K562 (cell line): ENCODE measurements around the gene EMC9. TPM values are rescaled to one million over a fixed set of nuclear protein-coding genes. Genes with fewer than 3 reads are reported as not detected.

Experiments
- ATAC-seq: fragments of 200-7000 bp; cut with Tn5 transposase; 3 replicates; pipeline ENCODE4 v1.9.1; 2020; ENCODE audit warnings: moderate library complexity
- BruUV-seq: library from RNA; stranded (reverse); fragments of 400-500 nt; replicated peaks from 2 replicates; lab custom pipeline; 2021; lab: Mats Ljungman, UMichigan
- CTCF ChIA-PET: fragments of 300-600 bp; formaldehyde crosslinking; extraction: SDS; loops from one replicate; lab custom pipeline; 2021; ENCODE audit warnings: low intra/inter-chr PET ratio; lab: Yijun Ruan, JAX
- POLR2A ChIA-PET: fragments of 300-600, 350-650 bp; sonication (Branson Sonifier 250); formaldehyde crosslinking; extraction: SDS; loops from one replicate; lab custom pipeline; 2021; ENCODE audit warnings: antibody characterized with exemption, inconsistent platforms; lab: Yijun Ruan, JAX
- DNase-seq, 4 experiments: peaks; one replicate each; pipeline versions ENCODE4 v3.0.0 to v3.0.0-alpha.2; 2011 to 2018; ENCODE audit warnings: low spot score in 3 of 4, mixed read lengths in 3 of 4; ENCODE audit errors: extremely low read depth in 1 of 4
- FAIRE-seq: peaks from 2 replicates; lab custom pipeline; 2011; peaks lifted over from hg19 to GRCh38; lab: Jason Lieb, UNC
- H2AFZ ChIP-seq: 2 replicates; pipeline ENCODE4 v1.6.0; 2011; ENCODE audit warnings: low read depth, low read length, control low read depth, inconsistent platforms
- H3K27ac ChIP-seq: fragments of 200-600 bp; 3 replicates; pipeline ENCODE4 v1.8.0; 2011; ENCODE audit warnings: low read depth, mild to moderate bottlenecking, control low read depth, inconsistent platforms, low read length, moderate library complexity, mixed read lengths; ENCODE audit errors: extremely low read depth
- H3K27me3 ChIP-seq, 2 experiments: fragments of 300-600 bp in 1 of 2; 2 replicates in 1 of 2; 3 replicates in 1 of 2; pipeline versions ENCODE4 v1.6.0 to v1.8.0; 2011; ENCODE audit warnings: inconsistent platforms in 2 of 2, low read length in 2 of 2, mild to moderate bottlenecking in 1 of 2, mixed read lengths in 1 of 2, moderate library complexity in 1 of 2; ENCODE audit not compliant: control insufficient read depth in 2 of 2, insufficient read depth in 2 of 2
- H3K36me3 ChIP-seq: fragments of 300-600 bp; 3 replicates; pipeline ENCODE4 v1.8.0; 2011; ENCODE audit warnings: mild to moderate bottlenecking, low read length, inconsistent platforms; ENCODE audit not compliant: control insufficient read depth, insufficient read depth
- H3K4me1 ChIP-seq, 2 experiments: fragments of 200-600 bp in 1 of 2; replicated peaks in 1 of 2; 2 replicates in 1 of 2; 3 replicates in 1 of 2; pipeline versions ENCODE4 v1.5.1 to v1.8.0; 2011; ENCODE audit warnings: inconsistent platforms in 2 of 2, low read length in 2 of 2, mild to moderate bottlenecking in 1 of 2, mixed read lengths in 1 of 2, moderate library complexity in 1 of 2; ENCODE audit not compliant: control insufficient read depth in 2 of 2, insufficient read depth in 2 of 2
- H3K4me2 ChIP-seq: 2 replicates; pipeline ENCODE4 v1.6.1; 2011; ENCODE audit warnings: low read length, control low read depth, inconsistent platforms, mixed read lengths; ENCODE audit not compliant: insufficient read depth
- H3K4me3 ChIP-seq: fragments of 200-600 bp; sonication (generic), shearing (Covaris generic); 2 replicates; pipeline ENCODE4 v1.5.1; 2016; ENCODE audit warnings: control low read depth, inconsistent platforms
- H3K79me2 ChIP-seq: fragments of 200-600 bp; 3 replicates; pipeline ENCODE4 v1.8.0; 2011; ENCODE audit warnings: low read length, inconsistent platforms; ENCODE audit not compliant: control insufficient read depth, insufficient read depth
- H3K9ac ChIP-seq, 2 experiments: 2 replicates each; pipeline versions ENCODE4 v1.6.0 to v1.6.1; 2011; ENCODE audit warnings: low read depth in 2 of 2, low read length in 2 of 2, control low read depth in 1 of 2, inconsistent platforms in 1 of 2, mild to moderate bottlenecking in 1 of 2, mixed read lengths in 1 of 2; ENCODE audit not compliant: insufficient read depth in 1 of 2
- H3K9me1 ChIP-seq: one replicate; pipeline ENCODE4 v1.6.0; 2011; ENCODE audit warnings: inconsistent platforms, mild to moderate bottlenecking, low read length, moderate library complexity; ENCODE audit not compliant: control insufficient read depth, insufficient read depth
- H3K9me3 ChIP-seq: replicated peaks from 2 replicates; pipeline ENCODE4 v1.5.1; 2011; ENCODE audit warnings: low read depth, low read length, inconsistent platforms; ENCODE audit not compliant: control insufficient read depth, insufficient read depth
- H4K20me1 ChIP-seq: replicated peaks from 2 replicates; pipeline ENCODE4 v1.6.1; 2011; ENCODE audit warnings: low read length, inconsistent platforms, mixed read lengths; ENCODE audit not compliant: control insufficient read depth, insufficient read depth
- CREM ChIP-seq: IDR thresholded peaks from 2 replicates; pipeline ENCODE4 v1.6.1; 2014; ENCODE audit warnings: antibody characterized with exemption, low read depth
- ERF ChIP-seq: fragments of 450-650 bp; formaldehyde crosslinking; IDR thresholded peaks from 2 replicates; pipeline ENCODE4 v1.4.0; 2020; ENCODE audit warnings: mild to moderate bottlenecking, mixed read lengths
- ETV1 ChIP-seq: fragments of 450-650 bp; conservative IDR thresholded peaks from 2 replicates; pipeline ENCODE4 v1.6.1; 2016; ENCODE audit warnings: missing genetic modification characterization, control low read depth, low read depth, missing compliant biosample characterization
- FOSL1 ChIP-seq: fragments of 200-800 bp; sonication (Bioruptor generic); conservative IDR thresholded peaks from 2 replicates; pipeline ENCODE4 v1.6.1; 2016; ENCODE audit warnings: missing genetic modification characterization, missing compliant biosample characterization
- HSF4 ChIP-seq: fragments of 250-450 bp; sonication (Bioruptor Pico); IDR thresholded peaks from 2 replicates; pipeline ENCODE4 v2.1.2; 2022; ENCODE audit warnings: mild to moderate bottlenecking, moderate library complexity, borderline replicate concordance
- MED1 ChIP-seq: sonication (generic); formaldehyde crosslinking; IDR thresholded peaks from 2 replicates; pipeline ENCODE4 v1.8.1; 2023; ENCODE audit warnings: missing genetic modification reagents, borderline replicate concordance
- U2AF1 ChIP-seq: fragments of 200-400 bp; formaldehyde crosslinking; optimal IDR thresholded peaks from 2 replicates; pipeline ENCODE3; 2017; ENCODE audit warnings: mild to moderate bottlenecking, low read depth, low read length, moderate library complexity
- ZNF140 ChIP-seq: fragments of 250-450 bp; sonication (Bioruptor Pico); IDR thresholded peaks from 2 replicates; pipeline ENCODE4 v1.8.0; 2021; ENCODE audit warnings: moderate library complexity, mild to moderate bottlenecking, inconsistent platforms
- ZNF324 ChIP-seq: fragments of 250-450 bp; sonication (Bioruptor Pico); IDR thresholded peaks from 2 replicates; pipeline ENCODE4 v1.4.0; 2020; ENCODE audit warnings: mild to moderate bottlenecking
- ZNF561 ChIP-seq: fragments of 450-650 bp; formaldehyde crosslinking; conservative IDR thresholded peaks from 2 replicates; pipeline ENCODE4 v1.4.0; 2020; ENCODE audit warnings: mild to moderate bottlenecking, moderate library complexity
- WGBS: fragments of 100-300 bp; shearing (Covaris generic); methylation state at CpG from one replicate; pipeline ENCODE4 v1.1.6; 2016; ENCODE audit warnings: low coverage, mixed read lengths; ENCODE audit not compliant: insufficient coverage; ENCODE audit errors: missing lambda C conversion rate; 5-methylcytosine and 5-hydroxymethylcytosine counted together
- in situ Hi-C: fragments of 300-500 bp; cut with MboI; formaldehyde crosslinking; loops from 4 replicates; pipeline ENCODE4 v1.15.0; 2018; ENCODE audit warnings: inconsistent platforms, mixed read lengths
- intact Hi-C: fragments of 100-400 bp; cut with micrococcal nuclease; formaldehyde crosslinking; loops from 2 replicates; pipeline ENCODE4 v1.14.2; 2022
- polyA plus RNA-seq, 8 experiments: library from polyadenylated mRNA; depleted of rRNA in 4 of 8; stranded (reverse) in 5 of 8; unstranded in 3 of 8; fragments of >200 nt; fragmentation: Nextera tagmentation in 2 of 8; fragmentation: Illumina TruSeq in 1 of 8; extraction: Ambion mirVana in 2 of 8; extraction: Trizol in 1 of 8; gene quantifications; 2 replicates each; pipeline versions ENCODE4 v1.2.1 to v1.2.3, GENCODE V29; 2011 to 2014; ENCODE audit warnings: inconsistent platforms in 1 of 8, missing spikeins in 1 of 8
- total RNA-seq, 7 experiments: library from RNA; depleted of rRNA in 6 of 7; stranded (reverse); fragments of >200 nt in 6 of 7; fragmentation: Illumina TruSeq in 2 of 7; extraction: Trizol in 2 of 7; gene quantifications; 2 replicates each; pipeline versions ENCODE4 v1.2.1 to v1.2.3, GENCODE V29; 2011 to 2021; ENCODE audit warnings: low replicate concordance in 1 of 7

EMC9 gene
- total and polyA plus RNA-seq, 9 of the 15 experiments (the other 6 are each of a cell fraction or from before 2014, with no cell fraction given), result 3.1 to 13.2 (median 7.8) TPM

- no peaks in the 10 kb centered on the region for H4K20me1 ChIP-seq
- CTCF ChIA-PET, result no interaction called here
- in situ Hi-C loops (no loop called here), intact Hi-C loops (no loop called here)
- no peak overlapping the region; a peak in 1 of 4 replicates for H3K9ac ChIP-seq
- POLR2A ChIA-PET, result interaction anchor here (0.6 kb wide), 1 partner anchor 35 kb away, joined by 3 read pairs; no protein-coding TSS in a partner anchor
- H3K27ac ChIP-seq, result no peak overlapping the region
- H3K79me2 ChIP-seq, result peaks cover 9% of the 10 kb centered on the region; the same call in 2 of the 3 replicates
- H3K36me3 ChIP-seq, result peaks cover 60% of the 10 kb centered on the region; the same call in 2 of the 3 replicates
- no peaks in the 10 kb centered on the region; a peak in 3 of 5 replicates for H3K4me1 ChIP-seq
- no peaks in the 10 kb centered on the region; the same call in 1 of the 2 replicates for H3K9me3 ChIP-seq
- ATAC-seq (peak; percentile 14; the same call in 2 of the 3 replicates), DNase-seq (no peak), FAIRE-seq (no peak)
- BruUV-seq, result no TSS peak
- H3K27me3 ChIP-seq, result no peaks in the 10 kb centered on the region
- TF ChIP-seq MED1 (CRISPR knock-in tag), result no peak
- no peak for TF ChIP-seq HSF4 (CRISPR knock-in tag)
- no peak for TF ChIP-seq ERF
- TF ChIP-seq U2AF1, result no peak
- TF ChIP-seq ZNF561 (CRISPR knock-in tag), result no peak
- TF ChIP-seq ZNF140 (CRISPR knock-in tag), result no peak
- TF ChIP-seq ZNF324, result no peak
- TF ChIP-seq CREM, result no peak
- no peak for TF ChIP-seq ETV1 (tag)
- no peak for TF ChIP-seq FOSL1 (tag)
- H2AFZ ChIP-seq, result no peak overlapping the region
- 100% methylated on average over 2 of the region's 3 CpGs for WGBS
- H3K4me3 ChIP-seq, result no peak overlapping the region
- no peak overlapping the region for H3K4me2 ChIP-seq
- H3K9me1 ChIP-seq, result no peaks in the 10 kb centered on the region
These were observed 40.4 kb downstream of the EMC9 start for GRCh38 chr14:24100982-24101494.
